ENCODE results near the gene GABBR2.
"Not testable (repeated sequence)": the region's sequence is repeated elsewhere in the genome, so short reads cannot be mapped to it uniquely, and the experiment has no call there.

Gene GABBR2

GRCh38 chr9:98310752-98311392 lies 397.9 kb downstream of the GABBR2 start:
- DNase-seq = no peak

DNA sequence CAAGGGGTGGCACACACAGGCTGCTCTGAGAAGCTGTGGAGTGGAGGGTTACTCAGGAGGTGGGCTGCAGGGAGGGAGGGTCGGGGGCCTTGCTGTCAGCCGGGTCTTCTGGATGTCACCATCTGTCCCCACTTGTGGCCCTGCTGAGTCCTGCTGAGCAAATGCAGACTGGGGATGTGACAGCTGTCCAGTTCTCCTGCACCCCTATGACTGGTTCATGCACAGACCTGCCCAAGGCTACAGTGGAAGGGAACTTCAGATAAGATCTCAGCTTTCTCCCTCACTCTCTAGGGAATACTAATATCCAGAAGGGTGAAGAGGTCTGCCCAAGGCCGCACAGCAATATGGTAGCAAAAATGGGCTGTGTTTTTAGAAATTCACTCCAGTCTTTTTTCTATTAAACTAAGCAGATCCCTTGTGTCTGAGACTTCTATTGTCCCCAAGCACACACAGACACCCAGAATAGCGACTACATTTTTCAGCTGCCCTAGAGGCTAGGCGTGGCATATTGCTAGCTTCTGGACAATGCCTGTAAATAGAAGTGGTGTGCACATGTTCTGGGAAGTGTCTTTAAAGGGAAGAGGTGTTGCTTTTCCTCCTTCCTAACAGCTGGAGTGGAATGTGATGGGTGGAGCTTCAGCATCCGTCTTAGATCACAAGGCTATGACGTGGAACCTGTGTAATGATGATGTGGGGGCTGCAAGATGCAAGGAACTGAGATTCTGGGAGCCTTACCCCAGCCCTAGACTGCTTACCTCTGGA lies 402.2 kb downstream of the GABBR2 start:
- no peak for DNase-seq

GRCh38 chr9:98304381-98304780 lies 404.4 kb downstream of the GABBR2 start:
- DNase-seq = no peak

DNA sequence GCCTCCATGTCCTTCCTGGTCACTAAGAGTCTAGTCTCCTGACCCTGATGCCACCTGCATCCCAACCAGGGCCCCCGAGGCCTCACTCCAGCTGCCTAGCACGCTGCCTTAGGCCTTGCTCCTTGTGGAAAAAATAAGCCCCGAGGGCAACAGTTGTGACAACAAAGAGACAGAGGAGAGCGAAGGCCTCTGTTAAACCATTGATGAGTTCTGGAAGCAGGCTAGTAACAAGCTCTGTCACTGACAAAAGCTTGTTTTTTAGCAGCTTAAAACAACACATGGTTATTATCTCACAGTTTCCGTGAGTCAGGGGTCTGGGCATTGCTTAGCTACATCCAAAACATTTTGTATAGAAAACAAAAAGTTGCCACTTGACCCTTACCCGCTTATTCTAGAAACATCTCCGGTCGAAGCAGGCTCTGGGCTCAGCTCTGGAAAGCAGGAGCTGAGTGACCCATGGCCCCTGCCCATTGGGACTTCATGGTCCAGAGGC lies 405.1 kb downstream of the GABBR2 start:
- no peak for DNase-seq

DNA sequence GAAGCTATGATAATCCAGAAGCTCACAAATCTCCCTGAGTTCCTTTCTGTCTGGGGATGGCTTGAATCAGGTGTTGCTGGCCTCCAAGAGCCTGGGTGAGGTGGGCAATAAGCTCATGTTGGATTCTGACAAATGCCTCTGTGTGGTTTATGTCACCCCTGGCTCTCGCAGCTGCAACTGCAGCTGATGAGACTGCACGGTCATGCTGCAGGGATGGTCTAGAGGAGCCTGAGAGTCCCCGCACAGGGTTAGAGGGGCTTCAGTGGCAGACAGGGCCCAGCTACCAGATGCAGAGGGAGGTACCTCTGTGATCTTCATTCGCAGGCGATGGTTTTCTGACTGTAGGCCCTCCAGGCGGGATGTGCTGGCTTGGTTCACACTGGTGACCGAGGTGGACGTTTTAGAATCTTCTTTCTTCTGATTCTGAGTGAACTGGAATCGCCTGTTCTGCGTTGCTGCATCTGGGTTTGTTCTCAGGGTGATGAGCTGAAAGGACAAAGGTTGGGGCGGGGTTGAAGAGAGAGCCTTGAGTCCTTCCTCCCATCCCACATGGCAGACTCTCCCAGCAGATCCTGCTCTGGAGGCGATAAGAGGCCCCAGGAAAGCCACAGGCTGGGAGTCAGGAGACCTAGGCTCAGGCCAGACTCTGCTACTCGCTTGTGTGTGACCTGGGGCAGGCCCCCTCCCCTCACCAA lies 405.6 kb downstream of the GABBR2 start:
- DNase-seq = no peak

GRCh38 chr9:98302150-98302549 lies 406.6 kb downstream of the GABBR2 start:
- DNase-seq = no peak

- DNase-seq = no peak
Measured at GRCh38 chr9:98300611-98301010, 408.1 kb downstream of the GABBR2 start.

GRCh38 chr9:98298476-98298875 lies 410.3 kb downstream of the GABBR2 start:
- DNase-seq = no peak

- DNase-seq = no peak
Measured at GRCh38 chr9:98295824-98296223, 412.9 kb downstream of the GABBR2 start.

GRCh38 chr9:98291820-98292219 lies 416.9 kb downstream of the GABBR2 start:
- DNase-seq = no peak

GRCh38 chr9:98290411-98290810 lies 418.3 kb downstream of the GABBR2 start:
- no peak for DNase-seq

- no peak for DNase-seq
Measured at GRCh38 chr9:98289614-98290201, 419.0 kb downstream of the GABBR2 start.

GRCh38 chr9:98288881-98289280 lies 419.9 kb downstream of the GABBR2 start:
- no peak for DNase-seq

DNA sequence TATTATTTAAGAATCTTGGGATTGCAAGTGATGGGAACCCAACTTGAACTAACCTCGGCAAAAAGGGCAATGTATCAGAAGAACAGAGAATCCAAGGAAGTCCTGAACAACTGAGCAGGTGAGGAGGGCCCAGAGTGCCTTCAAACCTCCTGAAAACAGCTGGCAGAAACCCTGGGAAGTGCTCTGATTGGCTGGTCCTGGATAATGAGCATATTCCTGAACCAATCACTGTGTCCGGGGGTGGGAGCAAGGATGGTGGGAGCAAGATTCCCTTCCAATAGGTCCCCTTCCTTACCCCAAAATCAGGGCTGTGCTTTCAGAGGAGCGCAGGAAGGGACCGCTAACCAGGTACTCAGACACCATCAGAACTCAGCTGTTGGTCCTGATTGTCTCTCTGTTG lies 421.4 kb downstream of the GABBR2 start:
- no peak for DNase-seq

GRCh38 chr9:98285446-98285845 lies 423.3 kb downstream of the GABBR2 start:
- DNase-seq = no peak

- DNase-seq = no peak
Measured at GRCh38 chr9:98284754-98285153, 424.0 kb downstream of the GABBR2 start.

- not testable (repeated sequence) for DNase-seq
Measured at GRCh38 chr9:98283143-98283542, 425.6 kb downstream of the GABBR2 start.

DNA sequence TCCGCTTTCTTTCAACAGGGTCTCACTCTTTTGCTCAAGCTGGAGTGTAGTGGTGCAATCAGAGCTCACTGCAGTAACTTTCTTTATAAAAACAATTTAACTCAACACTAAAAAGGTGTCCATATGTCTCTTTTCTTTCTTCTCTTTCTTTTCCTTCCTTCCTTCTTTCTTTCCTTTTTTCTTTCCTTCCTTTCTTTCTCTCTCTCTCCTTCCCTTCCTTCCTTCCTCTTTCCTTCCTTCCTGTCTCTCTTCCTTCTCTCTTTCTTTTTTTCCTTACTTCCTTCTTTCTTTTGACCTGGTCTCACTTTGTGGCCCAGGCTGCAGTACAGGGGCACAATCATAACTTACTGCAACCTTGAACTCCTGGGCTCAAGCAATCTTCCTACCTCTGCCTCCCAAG lies 427.5 kb downstream of the GABBR2 start:
- no peak for DNase-seq

DNA sequence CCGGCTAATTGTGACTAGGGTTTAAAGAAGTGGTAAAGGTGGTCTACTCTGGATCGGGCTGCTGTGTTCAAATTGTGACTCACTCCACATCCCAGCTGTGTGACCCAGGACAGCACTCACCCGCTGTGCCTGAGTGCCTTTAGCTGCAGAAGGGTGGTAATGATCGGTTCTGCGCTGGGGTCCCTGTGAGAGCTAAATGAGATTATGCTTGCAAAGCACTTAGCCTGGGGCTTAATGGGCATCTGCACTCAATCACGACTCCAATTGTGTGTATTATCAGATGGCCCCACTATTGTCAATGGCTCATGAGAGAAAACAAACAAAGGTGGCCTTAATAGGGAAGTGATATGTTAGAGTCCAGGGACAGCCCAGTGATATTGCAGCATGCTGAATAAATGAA lies 428.2 kb downstream of the GABBR2 start:
- DNase-seq = peak; percentile 62

- DNase-seq = no peak
Measured at GRCh38 chr9:98280162-98280561, 428.6 kb downstream of the GABBR2 start.

DNA sequence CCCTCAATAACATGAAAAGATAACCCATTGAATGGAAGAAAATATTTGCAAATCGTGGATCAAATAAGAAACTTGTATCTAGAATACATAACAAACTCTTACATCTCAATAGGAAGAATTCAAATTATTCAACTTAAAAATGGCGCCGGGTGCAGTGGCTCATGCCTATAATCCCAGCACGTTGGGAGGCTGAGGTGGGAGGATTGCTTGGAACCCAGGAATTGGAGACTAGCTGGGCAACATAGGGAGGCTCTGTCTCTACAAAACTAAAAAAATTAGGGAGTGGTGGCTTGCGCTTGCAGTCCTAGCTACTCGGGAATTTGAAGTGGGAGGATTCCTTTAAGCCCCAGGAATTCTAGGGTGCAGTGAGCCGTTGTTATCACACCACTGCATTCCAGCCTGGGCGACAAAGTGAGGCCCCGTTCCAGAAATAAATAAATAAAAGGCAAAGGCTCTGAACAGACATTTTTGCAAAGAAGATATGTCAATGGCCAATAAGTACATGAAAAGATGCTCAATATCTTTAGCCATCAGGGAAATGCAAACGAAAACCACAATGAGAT lies 431.7 kb downstream of the GABBR2 start:
- no peak for DNase-seq

- no peak for DNase-seq
Measured at GRCh38 chr9:98275159-98275558, 433.6 kb downstream of the GABBR2 start.

GRCh38 chr9:98272083-98272482 lies 436.7 kb downstream of the GABBR2 start:
- no peak for DNase-seq
